HG02588 (cell line): ENCODE data around the gene TMEM218.

Source experiments
- ATAC-seq: cut with Tn5 transposase; IDR thresholded peaks from one replicate; pipeline ENCODE4 v1.9.1; 2021; ENCODE audit warnings: mild to moderate bottlenecking, moderate library complexity; ENCODE audit not compliant: unreplicated experiment

TMEM218 gene

GRCh38 chr11:125129316-125129993 lies 18.0 kb upstream of the TMEM218 start:
- ATAC-seq: no peak

DNA sequence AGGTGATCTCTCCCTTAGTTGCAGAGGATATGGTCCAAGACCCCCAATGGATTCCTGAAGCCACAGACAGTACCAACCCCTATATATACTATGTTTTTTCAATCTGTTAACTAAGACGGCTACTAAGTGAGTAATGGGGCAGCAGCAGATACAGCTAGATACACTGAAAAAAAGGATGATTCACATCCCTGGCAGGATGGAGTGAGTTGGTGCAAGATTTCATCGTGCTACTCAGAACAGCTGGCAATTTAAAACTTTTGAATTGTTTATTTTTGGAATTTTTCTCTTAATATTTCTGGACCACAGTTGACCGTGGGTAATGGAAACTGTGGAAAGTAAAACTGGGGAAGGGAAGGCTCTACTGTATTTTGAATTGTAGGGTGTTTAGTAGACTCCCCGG lies 17.0 kb upstream of the TMEM218 start:
- no peak for ATAC-seq

DNA sequence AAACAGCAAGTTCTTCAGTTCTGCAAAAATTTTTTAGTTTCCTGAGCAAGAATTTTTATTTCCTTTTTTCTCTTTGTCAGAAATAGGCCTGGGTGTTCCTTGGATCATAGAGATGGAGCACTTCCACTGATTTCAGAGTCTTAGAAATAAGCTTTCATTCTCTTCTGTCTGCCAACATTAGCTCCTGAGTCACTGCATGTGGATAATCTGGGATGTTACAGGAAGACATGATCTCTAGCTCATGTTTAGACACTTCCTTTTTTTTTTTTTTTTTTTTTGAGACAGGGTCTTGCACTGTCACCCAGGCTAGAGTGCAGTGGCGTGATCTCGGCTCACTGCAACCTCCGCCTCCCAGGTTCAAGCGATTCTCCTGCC lies 13.2 kb upstream of the TMEM218 start:
- ATAC-seq: no peak

GRCh38 chr11:125123947-125124617 lies 12.7 kb upstream of the TMEM218 start:
- ATAC-seq: no peak

DNA sequence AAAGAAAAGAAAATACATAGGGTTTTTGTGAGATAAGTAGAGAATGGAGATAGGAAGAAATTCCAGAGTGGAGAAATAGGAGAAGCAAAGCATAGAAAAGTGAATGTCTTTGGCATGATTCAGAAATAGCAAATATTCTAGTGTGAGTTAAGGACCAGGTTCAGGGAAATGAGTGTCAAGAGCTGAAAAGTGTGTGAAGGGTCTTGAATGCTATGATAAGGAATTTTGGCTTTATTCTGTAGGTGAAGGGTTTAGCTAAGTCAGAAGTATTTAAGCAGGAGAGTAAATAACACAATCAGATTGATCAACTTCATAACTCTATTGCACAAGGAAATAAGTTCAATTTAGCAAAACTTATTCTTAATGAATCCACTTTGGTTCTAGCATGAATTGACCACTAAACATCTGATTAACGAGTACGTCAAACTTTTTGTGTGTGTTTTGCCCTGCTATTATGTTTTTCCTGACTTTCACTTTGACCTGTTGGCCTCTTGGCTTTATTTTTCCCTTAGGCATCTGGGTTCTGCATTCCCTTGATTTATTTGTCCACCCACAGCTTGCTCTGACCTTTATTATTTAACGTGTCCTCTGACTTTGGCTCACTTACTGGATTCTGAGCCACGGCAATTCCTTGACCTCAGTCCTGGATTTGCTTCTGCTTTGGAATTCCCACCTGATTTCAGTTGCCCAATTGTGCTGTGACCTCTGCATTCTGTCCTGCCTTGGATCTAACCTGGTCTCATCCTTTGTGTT lies 11.9 kb upstream of the TMEM218 start:
- ATAC-seq: no peak

DNA sequence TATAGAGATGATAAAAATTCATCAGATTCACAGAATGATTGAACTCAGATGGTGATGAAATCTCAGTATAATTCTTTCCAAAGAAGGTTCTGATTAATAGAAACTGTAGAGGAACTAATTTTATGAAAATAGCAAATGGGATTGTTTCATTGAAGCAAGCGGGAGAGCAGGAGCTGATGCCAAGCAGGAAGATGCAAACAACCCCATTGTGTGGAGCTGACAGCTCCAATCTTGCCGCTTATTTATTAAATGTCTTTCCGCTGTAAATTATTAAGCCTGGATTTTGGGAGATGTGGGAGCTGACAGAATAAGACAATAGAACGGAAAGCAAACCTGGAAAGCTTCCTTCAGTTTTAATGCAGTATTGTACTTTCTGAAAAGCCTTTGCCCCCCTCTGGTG lies 6.0 kb upstream of the TMEM218 start:
- ATAC-seq: no peak

GRCh38 chr11:125114518-125114917 lies 3.1 kb upstream of the TMEM218 start:
- no peak for ATAC-seq

- ATAC-seq: no peak
Measured at GRCh38 chr11:125112208-125112604, 780 bp upstream of the TMEM218 start.

DNA sequence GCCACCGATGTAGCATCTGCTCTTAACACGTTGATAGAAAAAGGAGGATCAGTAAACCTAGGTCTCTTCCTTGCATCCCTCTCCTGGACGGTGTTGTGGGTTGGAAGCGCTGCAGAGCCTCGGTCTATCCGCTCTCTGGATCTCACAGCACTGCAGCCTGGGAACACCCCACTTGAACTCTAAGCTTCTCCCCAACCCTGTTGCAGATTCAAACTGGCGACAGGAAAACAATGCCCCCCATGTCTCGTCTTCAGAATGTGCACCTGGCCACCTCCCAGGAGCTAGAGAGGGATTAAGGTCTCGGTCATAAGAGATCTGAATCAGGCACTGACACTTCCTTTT lies 454 bp downstream of the TMEM218 start:
- no peak for ATAC-seq

- no peak for ATAC-seq
Measured at GRCh38 chr11:125110506-125110905, 920 bp downstream of the TMEM218 start.

DNA sequence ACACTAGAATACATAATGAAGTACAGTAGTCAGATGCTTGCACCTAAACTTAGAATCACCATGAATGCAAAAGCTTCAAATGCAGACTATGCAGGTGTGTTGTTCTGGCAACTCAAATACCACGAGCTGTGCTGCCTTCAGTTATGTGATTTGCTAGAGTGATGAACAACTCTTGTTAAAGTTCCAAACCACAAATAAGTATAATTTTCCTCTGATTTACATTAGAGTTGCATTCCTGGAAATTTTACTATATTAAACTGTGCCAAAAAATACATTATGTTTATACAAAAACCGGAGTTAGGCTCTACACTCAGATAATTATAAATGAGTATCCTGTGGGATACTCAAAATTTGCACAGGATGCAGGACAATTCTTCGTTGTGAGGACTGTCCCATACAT lies 3.0 kb downstream of the TMEM218 start:
- no peak for ATAC-seq

DNA sequence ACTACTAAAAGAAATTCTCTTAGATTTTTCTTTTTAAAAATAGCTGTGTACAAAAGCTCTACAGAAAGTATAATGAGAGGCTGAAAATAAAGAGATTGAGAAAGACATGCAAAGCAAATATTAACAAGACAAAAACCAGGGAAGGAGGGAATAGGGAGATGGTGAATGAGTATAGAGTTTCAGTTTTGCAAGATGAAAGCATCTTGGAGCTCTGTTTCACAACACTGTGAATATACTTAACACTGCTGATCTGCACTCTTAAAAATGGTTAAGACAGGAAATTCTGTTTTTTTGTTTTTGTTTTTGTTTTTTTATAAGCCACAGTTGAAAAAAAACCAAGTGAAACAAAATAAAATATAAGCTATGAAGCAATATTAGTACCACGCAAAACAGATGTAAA lies 5.5 kb downstream of the TMEM218 start:
- ATAC-seq: no peak

GRCh38 chr11:125102510-125102909 lies 8.9 kb downstream of the TMEM218 start:
- no peak for ATAC-seq

- ATAC-seq: no peak
Measured at GRCh38 chr11:125102025-125102424, 9.4 kb downstream of the TMEM218 start.

DNA sequence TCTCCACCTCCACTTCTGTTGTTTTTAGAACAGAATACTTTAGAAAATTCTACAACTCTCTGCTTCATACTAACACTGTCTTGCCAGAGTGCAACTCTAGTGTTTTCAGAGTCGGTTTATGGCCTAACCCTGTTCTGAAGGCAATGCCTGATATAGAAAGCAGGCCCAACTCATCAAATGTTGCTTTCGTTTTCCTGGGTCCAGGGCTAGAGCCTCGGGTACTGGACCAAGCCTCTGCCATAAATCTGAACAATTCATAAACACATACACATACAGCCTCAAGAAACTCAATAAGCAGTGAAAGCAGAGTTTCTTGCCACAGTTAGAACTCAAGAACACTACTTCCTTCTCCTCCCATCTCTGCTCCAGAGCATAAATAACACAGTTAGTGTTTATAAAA lies 9.8 kb downstream of the TMEM218 start:
- no peak for ATAC-seq

DNA sequence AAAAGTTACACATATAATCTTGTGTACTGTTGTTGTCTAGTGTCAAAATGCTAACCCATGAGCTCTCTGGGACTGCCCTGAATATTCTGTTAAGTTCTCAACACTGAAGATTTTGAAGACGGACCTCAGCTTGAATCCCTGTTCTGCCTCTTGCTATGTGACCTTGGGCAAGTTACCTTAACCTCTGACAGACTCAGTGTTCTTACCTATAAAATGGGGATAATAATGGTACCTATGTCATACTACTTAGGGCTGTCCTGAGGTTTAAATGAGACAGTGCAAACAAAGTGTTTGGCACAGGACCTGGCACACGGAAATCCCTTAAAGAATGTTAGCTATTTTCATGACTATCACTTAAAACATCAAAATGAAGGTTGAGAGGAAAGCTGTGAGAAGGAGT lies 11.3 kb downstream of the TMEM218 start:
- ATAC-seq: no peak

DNA sequence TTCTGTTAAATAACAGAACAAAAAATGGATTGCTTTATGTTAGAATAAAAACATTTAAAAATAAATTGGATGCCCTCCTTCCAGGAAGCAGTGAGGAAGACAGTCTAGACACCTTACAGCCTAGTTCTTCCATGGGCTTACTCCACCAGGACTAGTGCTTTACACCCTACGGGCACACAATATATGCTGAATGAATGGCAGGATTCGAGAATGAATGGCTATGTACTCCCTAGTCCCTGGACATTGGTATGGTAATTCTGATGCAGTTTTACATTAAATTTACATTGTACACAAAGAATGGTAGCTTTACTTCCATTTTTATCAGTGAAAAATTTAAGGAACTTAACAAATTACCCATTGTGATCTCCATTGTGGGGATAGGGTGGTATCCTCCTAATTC lies 16.7 kb downstream of the TMEM218 start:
- no peak for ATAC-seq

- ATAC-seq: no peak
Measured at GRCh38 chr11:125093502-125093901, 17.9 kb downstream of the TMEM218 start.

GRCh38 chr11:125092669-125093068 lies 18.8 kb downstream of the TMEM218 start:
- ATAC-seq: no peak

- ATAC-seq: no peak
Measured at GRCh38 chr11:125091877-125092664, 19.4 kb downstream of the TMEM218 start.

DNA sequence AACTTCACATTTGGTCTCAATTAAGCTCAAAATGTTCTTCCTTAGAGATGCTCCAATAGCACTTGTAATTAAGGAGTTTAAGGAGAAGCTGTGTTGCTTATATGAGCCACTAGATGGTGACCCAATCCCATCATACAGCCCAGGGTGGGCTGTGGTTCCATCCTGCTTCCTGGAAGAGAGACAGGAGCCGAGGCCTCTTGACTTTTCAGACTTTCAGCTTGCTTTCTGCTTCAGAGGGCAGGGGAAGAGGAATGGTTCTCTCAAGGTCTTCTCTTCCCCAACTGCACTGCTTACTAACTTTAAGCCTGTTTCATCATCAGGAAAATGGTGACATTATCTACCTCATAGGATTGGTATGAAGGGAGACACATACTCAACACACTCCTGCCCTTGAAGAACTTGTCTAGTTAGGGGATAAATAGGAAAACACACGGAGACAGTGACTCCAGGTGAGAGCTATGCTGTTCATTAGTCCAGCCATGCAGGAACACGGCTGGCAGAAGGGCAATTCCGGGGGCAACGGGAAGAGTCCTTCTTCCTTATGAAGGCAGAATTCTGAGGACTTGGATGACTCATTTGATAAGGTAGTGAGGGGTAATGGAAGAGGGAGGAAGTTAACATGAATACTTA lies 20.1 kb downstream of the TMEM218 start:
- no peak for ATAC-seq
